HEK293T (cell line): ENCODE measurements around the gene TRPV4.

Experiments used
- ARNT ChIP-seq: fragments of 450-650 bp; IDR thresholded peaks from 2 replicates; pipeline ENCODE4 v1.6.1; 2017; ENCODE audit warnings: mild to moderate bottlenecking
- BHLHE40 ChIP-seq: fragments of 450-650 bp; IDR thresholded peaks from 2 replicates; pipeline ENCODE4 v1.6.1; 2016; ENCODE audit warnings: mild to moderate bottlenecking, moderate library complexity, borderline replicate concordance
- ELF4 ChIP-seq: fragments of 450-650 bp; IDR thresholded peaks from 2 replicates; pipeline ENCODE4 v1.6.1; 2017; ENCODE audit warnings: antibody characterized with exemption
- FOXK2 ChIP-seq: fragments of 450-650 bp; IDR thresholded peaks from 2 replicates; pipeline ENCODE4 v1.6.1; 2016; ENCODE audit warnings: mild to moderate bottlenecking
- FOXM1 ChIP-seq: fragments of 450-650 bp; IDR thresholded peaks from 2 replicates; pipeline ENCODE4 v1.6.1; 2017; ENCODE audit warnings: mild to moderate bottlenecking, borderline replicate concordance
- HDGF ChIP-seq: fragments of 450-650 bp; IDR thresholded peaks from 2 replicates; pipeline ENCODE4 v1.6.1; 2017; ENCODE audit warnings: antibody characterized with exemption, borderline replicate concordance
- LEF1 ChIP-seq: fragments of 450-650 bp; IDR thresholded peaks from 2 replicates; pipeline ENCODE4 v1.6.1; 2017; ENCODE audit warnings: mild to moderate bottlenecking, borderline replicate concordance
- NFRKB ChIP-seq: fragments of 450-650 bp; IDR thresholded peaks from 2 replicates; pipeline ENCODE4 v1.6.1; 2016; ENCODE audit warnings: mild to moderate bottlenecking, moderate library complexity
- SP1 ChIP-seq: fragments of 450-650 bp; IDR thresholded peaks from 2 replicates; pipeline ENCODE4 v1.6.1; 2017
- SUZ12 ChIP-seq: fragments of 450-650 bp; IDR thresholded peaks from 2 replicates; pipeline ENCODE4 v1.6.1; 2016; ENCODE audit warnings: mild to moderate bottlenecking
- TARDBP ChIP-seq: fragments of 450-650 bp; IDR thresholded peaks from 2 replicates; pipeline ENCODE4 v1.6.1; 2016
- ZNF384 ChIP-seq: fragments of 450-650 bp; IDR thresholded peaks from 2 replicates; pipeline ENCODE4 v1.6.1; 2016
- TF ChIP-seq, protein P1 (sequence below): fragments of 450-650 bp; IDR thresholded peaks from 2 replicates; pipeline ENCODE4 v1.6.1; 2016

DNA sequence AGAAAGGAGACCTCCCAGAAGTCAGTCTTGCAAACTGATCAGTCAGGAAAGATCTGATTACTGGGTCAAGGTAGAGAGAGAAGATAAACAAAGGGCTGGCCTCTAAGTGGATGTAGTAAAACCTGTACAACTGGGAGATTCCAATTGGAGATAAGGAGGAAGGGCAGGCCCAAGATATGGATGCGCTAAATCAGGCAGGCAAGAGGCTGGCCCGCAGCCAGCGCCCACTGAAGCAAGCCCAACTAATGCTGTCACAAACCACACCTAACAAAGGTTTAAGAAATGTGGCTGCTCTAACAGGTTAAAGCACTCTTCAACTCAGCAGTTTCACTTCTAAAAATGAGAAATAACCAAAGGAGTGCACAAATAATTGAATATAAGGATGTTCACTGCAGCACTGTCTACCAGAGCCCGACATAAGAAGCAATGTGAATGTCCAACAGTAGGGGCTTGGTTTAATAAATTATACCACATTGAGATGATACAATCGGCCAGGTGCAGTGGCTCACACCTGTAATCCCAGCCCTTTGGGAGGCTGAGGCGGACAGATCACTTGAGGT lies 42.5 kb upstream of the TRPV4 start:
- TF ChIP-seq ELF4 (no peak), SP1 (no peak), FOXM1 (no peak), FOXK2 (no peak), SUZ12 (no peak), ARNT (no peak), BHLHE40 (no peak), NFRKB (no peak), ZNF384 (no peak), TARDBP (no peak), LEF1 (no peak), HDGF (no peak)
- TF ChIP-seq, protein P1, sequence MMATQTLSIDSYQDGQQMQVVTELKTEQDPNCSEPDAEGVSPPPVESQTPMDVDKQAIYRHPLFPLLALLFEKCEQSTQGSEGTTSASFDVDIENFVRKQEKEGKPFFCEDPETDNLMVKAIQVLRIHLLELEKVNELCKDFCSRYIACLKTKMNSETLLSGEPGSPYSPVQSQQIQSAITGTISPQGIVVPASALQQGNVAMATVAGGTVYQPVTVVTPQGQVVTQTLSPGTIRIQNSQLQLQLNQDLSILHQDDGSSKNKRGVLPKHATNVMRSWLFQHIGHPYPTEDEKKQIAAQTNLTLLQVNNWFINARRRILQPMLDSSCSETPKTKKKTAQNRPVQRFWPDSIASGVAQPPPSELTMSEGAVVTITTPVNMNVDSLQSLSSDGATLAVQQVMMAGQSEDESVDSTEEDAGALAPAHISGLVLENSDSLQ = no peak
